ENCODE results near the gene LRP1-AS.

LRP1-AS gene

DNA sequence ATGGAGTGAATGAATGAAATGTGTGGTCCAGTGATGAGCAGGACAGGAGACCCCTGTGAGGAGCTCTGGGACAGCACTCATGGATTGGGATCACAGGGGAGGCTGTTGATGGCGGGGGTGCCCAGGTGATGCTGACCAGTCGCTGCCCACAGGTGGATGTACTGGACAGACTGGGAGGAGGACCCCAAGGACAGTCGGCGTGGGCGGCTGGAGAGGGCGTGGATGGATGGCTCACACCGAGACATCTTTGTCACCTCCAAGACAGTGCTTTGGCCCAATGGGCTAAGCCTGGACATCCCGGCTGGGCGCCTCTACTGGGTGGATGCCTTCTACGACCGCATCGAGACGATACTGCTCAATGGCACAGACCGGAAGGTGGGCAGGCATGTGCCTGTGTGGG lies 13.3 kb upstream of the LRP1-AS start:
- no peak for DNase-seq (ENCODE audit: low read depth, low spot score)

- no peak for DNase-seq (ENCODE audit: low read depth, low spot score)
Observed at GRCh38 chr12:57160040-57160439, 12.6 kb upstream of the LRP1-AS start.

- no peak for DNase-seq (ENCODE audit: low read depth, low spot score)
Observed at GRCh38 chr12:57159311-57159710, 11.9 kb upstream of the LRP1-AS start.

GRCh38 chr12:57158665-57159064 lies 11.2 kb upstream of the LRP1-AS start:
- DNase-seq (ENCODE audit: low read depth, low spot score) = no peak

DNA sequence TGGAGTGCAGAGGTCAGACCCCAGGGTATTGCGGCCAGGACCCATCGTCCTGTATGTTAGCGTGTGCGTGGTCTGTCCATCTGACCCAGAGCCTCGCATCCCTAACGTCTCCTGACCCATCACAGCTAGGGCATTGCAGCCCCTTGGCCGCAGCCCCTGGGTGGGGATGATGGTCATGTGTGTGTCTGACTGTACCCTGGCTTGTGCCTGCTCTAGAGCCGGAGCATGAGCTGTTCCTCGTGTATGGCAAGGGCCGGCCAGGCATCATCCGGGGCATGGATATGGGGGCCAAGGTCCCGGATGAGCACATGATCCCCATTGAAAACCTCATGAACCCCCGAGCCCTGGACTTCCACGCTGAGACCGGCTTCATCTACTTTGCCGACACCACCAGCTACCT lies 10.8 kb upstream of the LRP1-AS start:
- no peak for DNase-seq (ENCODE audit: low read depth, low spot score)

GRCh38 chr12:57157588-57158173 lies 10.3 kb upstream of the LRP1-AS start:
- DNase-seq (ENCODE audit: low read depth, low spot score) = no peak

DNA sequence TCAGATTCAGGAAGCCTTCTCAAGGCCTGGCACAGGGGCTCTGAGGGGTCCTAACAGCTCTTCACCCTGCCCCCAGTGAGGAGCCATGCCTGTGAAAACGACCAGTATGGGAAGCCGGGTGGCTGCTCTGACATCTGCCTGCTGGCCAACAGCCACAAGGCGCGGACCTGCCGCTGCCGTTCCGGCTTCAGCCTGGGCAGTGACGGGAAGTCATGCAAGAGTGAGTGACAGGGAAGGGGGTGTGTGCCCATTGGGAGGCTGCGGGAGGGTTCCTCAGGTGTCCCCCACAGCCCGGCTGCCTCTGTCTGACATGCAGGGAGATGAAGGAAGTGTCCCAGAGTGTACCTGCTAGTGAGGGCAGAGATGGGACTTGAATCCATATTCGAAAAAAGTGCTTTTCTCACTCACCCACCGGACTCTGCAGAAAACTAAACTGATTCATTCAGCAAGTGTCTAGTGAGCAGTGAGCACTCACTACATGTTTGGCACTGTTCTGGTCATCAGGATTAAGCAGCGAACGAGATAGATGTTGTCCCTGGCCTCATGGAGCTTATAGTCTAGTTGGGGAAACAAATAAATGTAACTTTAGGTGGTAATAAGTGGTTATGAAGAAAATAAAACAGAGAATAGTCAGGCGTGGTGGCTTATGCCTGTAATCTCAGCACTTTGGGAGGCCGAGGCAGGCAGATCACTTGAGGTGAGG lies 9.4 kb upstream of the LRP1-AS start:
- DNase-seq (ENCODE audit: low read depth, low spot score) = no peak

GRCh38 chr12:57154804-57155434 lies 7.5 kb upstream of the LRP1-AS start:
- DNase-seq (ENCODE audit: low read depth, low spot score) = no peak

GRCh38 chr12:57154076-57154475 lies 6.7 kb upstream of the LRP1-AS start:
- DNase-seq (ENCODE audit: low read depth, low spot score) = no peak

DNA sequence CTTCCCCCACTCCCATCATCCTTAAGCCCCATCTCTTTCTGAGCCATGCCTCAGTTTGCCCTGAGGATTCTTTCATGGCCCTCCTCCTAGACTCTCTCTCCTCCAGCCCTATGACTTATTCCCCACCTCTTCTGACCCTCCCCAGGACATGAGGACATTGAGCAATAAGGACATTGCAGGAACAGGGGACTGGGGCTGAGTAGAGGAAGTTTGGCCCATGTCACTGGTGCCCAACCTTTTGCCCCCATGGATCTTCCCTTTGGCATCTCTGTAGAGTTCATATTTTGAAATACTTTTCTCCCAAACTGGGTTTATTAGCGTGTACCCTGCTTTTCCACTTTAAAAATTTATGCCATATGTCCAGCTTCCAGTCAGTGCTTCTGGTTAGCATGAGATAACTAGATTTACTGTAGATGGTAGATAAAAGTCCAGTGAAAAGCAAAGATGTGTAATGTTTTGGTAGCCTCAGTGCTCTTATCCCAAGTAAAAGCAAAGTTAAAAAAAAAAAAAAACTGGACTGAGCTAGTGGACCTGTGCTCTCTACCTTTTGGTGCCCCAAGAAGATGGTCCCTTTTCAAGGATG lies 6.1 kb upstream of the LRP1-AS start:
- DNase-seq (ENCODE audit: low read depth, low spot score) = no peak

- no peak for DNase-seq (ENCODE audit: low read depth, low spot score)
Observed at GRCh38 chr12:57152639-57153038, 5.2 kb upstream of the LRP1-AS start.

- no peak for DNase-seq (ENCODE audit: low read depth, low spot score)
Observed at GRCh38 chr12:57151741-57152630, 4.6 kb upstream of the LRP1-AS start.

DNA sequence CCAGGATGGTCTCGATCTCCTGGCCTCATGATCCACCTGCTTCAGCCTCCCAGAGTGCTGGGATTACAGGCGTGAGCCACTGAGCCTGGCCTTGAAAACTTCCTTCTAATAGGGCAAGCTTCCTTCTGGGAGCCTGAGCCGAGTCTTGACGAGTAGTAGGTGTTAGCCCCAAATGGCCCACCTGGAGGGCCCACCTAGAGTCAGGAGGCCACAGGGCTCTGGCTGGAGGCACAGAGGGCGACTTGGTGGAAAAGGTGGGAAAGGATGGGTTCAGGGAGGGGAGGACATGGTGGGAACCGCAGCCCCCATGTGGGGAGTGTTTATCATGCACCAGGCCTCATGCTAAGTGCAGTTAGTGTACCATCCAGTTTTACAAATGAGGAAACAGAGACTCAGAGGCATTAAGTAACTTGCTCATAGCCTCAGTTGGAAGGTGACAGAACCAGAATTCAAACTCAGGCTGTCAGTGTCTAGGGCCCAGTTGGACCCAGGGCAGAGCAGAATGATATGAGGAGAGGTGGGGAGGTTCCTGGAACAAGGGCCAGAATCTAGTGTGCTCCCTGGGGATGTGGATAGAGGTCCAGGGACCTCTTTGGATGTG lies 3.1 kb upstream of the LRP1-AS start:
- no peak for DNase-seq (ENCODE audit: low read depth, low spot score)

- DNase-seq (ENCODE audit: low read depth, low spot score) = no peak
Observed at GRCh38 chr12:57149245-57149900, 2.0 kb upstream of the LRP1-AS start.

- no peak for DNase-seq (ENCODE audit: low read depth, low spot score)
Observed at GRCh38 chr12:57148469-57149244, 1.2 kb upstream of the LRP1-AS start.

- no peak for DNase-seq (ENCODE audit: low read depth, low spot score)
Observed at GRCh38 chr12:57146092-57146491, 1.3 kb downstream of the LRP1-AS start.

GRCh38 chr12:57145460-57146059 lies 1.9 kb downstream of the LRP1-AS start:
- no peak for DNase-seq (ENCODE audit: low read depth, low spot score)

GRCh38 chr12:57143454-57143853 lies 4.0 kb downstream of the LRP1-AS start:
- no peak for DNase-seq (ENCODE audit: low read depth, low spot score)

DNA sequence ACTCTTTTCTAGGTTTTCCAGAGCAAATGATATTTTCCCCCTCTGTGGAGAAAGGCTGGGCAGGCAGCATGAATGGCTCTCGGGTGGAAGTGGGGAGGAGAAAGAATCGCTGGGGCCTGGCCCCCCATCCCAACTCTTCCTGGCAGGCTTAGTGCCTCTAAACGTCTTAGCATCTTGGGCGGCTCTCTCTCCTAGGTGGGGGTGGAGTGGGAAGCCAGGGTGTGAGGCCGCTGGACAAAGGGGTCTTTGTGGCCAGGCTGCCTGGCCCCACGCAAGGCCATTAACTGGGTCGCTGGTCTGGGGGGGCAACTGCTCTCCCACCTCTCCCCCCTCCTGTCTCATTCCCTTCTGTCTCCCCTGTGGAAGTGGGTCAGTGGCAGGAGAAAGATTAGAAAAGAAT lies 4.7 kb downstream of the LRP1-AS start:
- no peak for DNase-seq (ENCODE audit: low read depth, low spot score)

DNA sequence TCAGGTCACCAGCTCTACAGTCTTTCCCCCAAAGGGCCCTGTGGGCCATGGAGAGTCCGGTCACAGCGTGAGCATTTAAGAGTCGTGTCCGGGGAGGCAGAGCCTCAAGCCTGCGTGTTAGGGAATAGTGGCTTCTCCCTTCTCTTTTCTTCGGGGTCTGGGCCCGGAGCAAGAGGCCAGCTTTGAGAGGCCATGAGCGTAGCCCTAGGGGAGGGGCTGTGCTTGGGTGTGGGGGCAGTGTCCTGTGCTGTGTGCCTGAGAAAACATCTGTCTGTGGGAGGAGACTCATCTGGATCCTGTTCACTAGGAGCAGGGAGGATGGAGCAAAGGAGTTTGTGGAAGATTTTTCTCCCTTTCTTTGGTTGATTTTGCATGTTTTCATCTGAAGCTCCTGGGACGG lies 5.3 kb downstream of the LRP1-AS start:
- DNase-seq (ENCODE audit: low read depth, low spot score) = no peak

Measured in activated CD4-positive, CD25-positive, alpha-beta regulatory T cell treated with anti-CD3 and anti-CD28 coated beads, Interleukin-2, amount 50 U/mL, for 16 hours (primary cell).